ENCODE data around the gene ITGA2B.

- no peak for TF ChIP-seq CTCF (conservative IDR thresholded peaks at IDR 0.05 in 1 of 2, IDR thresholded peaks at IDR 0.05 in 1 of 2; ENCODE audit: extremely low read depth in 1 of 2, insufficient read depth in 1 of 2, low read depth in 1 of 2, low read length in 2 of 2)
- TF ChIP-seq EZH2 (IDR thresholded peaks at IDR 0.05; ENCODE audit: borderline replicate concordance, low read length): no peak
Observed at GRCh38 chr17:44359006-44359405, 30.4 kb downstream of the ITGA2B start.
